Activated CD8-positive, alpha-beta T cell treated with anti-CD3 and anti-CD28 coated beads for 36 hours (primary cell): Measurements from ENCODE around the gene FMN1. TPM values are rescaled to one million over a fixed set of nuclear protein-coding genes. Genes with fewer than 3 reads are reported as not detected.

Experiments used
- ATAC-seq: fragments of 200-7000 bp; cut with Tn5 transposase; one replicate; pipeline ENCODE4 v1.10.0; 2021; ENCODE audit warnings: mild to moderate bottlenecking, moderate library complexity
- CTCF ChIA-PET: fragments of 350-600 bp; sonication (Branson Sonifier 250); formaldehyde crosslinking; loops from one replicate; lab custom pipeline; 2021; ENCODE audit warnings: antibody characterized with exemption; lab: Charles Lee
- POLR2A ChIA-PET: fragments of 350-600 bp; sonication (Branson Sonifier 250); formaldehyde crosslinking; loops from one replicate; lab custom pipeline; 2021; ENCODE audit warnings: antibody characterized with exemption; lab: Charles Lee
- DNase-seq: peaks from one replicate; pipeline ENCODE4 v3.0.0-alpha.2; 2020
- H3K27ac Mint-ChIP-seq: one replicate; pipeline ENCODE4 v1.8.0; 2021; ENCODE audit warnings: mild to moderate bottlenecking, mixed read lengths
- H3K27me3 Mint-ChIP-seq: one replicate; pipeline ENCODE4 v1.8.0; 2021; ENCODE audit warnings: mixed read lengths
- H3K36me3 Mint-ChIP-seq: one replicate; pipeline ENCODE4 v1.8.0; 2021; ENCODE audit warnings: low read depth, mixed read lengths
- H3K4me1 Mint-ChIP-seq: one replicate; pipeline ENCODE4 v1.8.0; 2021; ENCODE audit warnings: low read depth, mixed read lengths
- H3K4me3 Mint-ChIP-seq: one replicate; pipeline ENCODE4 v1.8.0; 2021; ENCODE audit warnings: mild to moderate bottlenecking, moderate library complexity, mixed read lengths
- H3K9me3 Mint-ChIP-seq: one replicate; pipeline ENCODE4 v1.8.0; 2021; ENCODE audit warnings: mixed read lengths
- intact Hi-C: fragments of 100-400 bp; cut with micrococcal nuclease; formaldehyde crosslinking; loops from one replicate; pipeline ENCODE4 v1.10.0; 2022
- total RNA-seq, 2 experiments: library from RNA; stranded (reverse); gene quantifications; one replicate each; pipeline ENCODE4 v1.2.3, GENCODE V29; 2021
- TF ChIP-seq, protein P1 (sequence below): fragments of 200-600 bp; IDR thresholded peaks from one replicate; pipeline ENCODE4 v1.8.0; 2022; ENCODE audit warnings: antibody characterized with exemption, mild to moderate bottlenecking

The FMN1 gene
- total RNA-seq, 2 experiments from 2014 or later: 0.07 TPM; not detected in 1

- POLR2A ChIA-PET: no interaction called here
- TF ChIP-seq, protein P1, sequence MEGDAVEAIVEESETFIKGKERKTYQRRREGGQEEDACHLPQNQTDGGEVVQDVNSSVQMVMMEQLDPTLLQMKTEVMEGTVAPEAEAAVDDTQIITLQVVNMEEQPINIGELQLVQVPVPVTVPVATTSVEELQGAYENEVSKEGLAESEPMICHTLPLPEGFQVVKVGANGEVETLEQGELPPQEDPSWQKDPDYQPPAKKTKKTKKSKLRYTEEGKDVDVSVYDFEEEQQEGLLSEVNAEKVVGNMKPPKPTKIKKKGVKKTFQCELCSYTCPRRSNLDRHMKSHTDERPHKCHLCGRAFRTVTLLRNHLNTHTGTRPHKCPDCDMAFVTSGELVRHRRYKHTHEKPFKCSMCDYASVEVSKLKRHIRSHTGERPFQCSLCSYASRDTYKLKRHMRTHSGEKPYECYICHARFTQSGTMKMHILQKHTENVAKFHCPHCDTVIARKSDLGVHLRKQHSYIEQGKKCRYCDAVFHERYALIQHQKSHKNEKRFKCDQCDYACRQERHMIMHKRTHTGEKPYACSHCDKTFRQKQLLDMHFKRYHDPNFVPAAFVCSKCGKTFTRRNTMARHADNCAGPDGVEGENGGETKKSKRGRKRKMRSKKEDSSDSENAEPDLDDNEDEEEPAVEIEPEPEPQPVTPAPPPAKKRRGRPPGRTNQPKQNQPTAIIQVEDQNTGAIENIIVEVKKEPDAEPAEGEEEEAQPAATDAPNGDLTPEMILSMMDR: no peak
- no peaks in the 10 kb centered on the region for H3K9me3 Mint-ChIP-seq
- no peak overlapping the region for H3K27ac Mint-ChIP-seq
- H3K4me3 Mint-ChIP-seq: no peak overlapping the region
- intact Hi-C loops: no loop called here
- DNase-seq: no peak
- H3K4me1 Mint-ChIP-seq: no peaks in the 10 kb centered on the region
- ATAC-seq: no peak
- peaks cover 4% of the 10 kb centered on the region for H3K27me3 Mint-ChIP-seq
- H3K36me3 Mint-ChIP-seq: no peaks in the 10 kb centered on the region
- CTCF ChIA-PET: interaction anchor here (1.0 to 3.6 kb wide), 11 partner anchors 9 to 181 kb away, joined by 3 to 16 read pairs (median 5); no protein-coding TSS in a partner anchor
Measured at GRCh38 chr15:32843219-32843815, 351.2 kb downstream of the FMN1 start.

- CTCF ChIA-PET: interaction anchor here (3.6 kb wide), 1 partner anchor 180 kb away, joined by 16 read pairs; no protein-coding TSS in a partner anchor
- no peak for ATAC-seq
- Mint-ChIP-seq H3K27me3 (peaks cover 4% of the 10 kb centered on the region), H3K4me3 (no peak overlapping the region), H3K27ac (no peak overlapping the region), H3K9me3 (no peaks in the 10 kb centered on the region), H3K36me3 (no peaks in the 10 kb centered on the region), H3K4me1 (no peaks in the 10 kb centered on the region)
- TF ChIP-seq, protein P1: no peak
- intact Hi-C loops: no loop called here
- DNase-seq: no peak
- POLR2A ChIA-PET: no interaction called here
Measured at GRCh38 chr15:32842081-32842480, 352.4 kb downstream of the FMN1 start.

GRCh38 chr15:32840507-32841245, 353.8 kb downstream of the FMN1 start:
- no peak for ATAC-seq
- Mint-ChIP-seq H3K27me3 (peaks cover 4% of the 10 kb centered on the region), H3K4me1 (no peaks in the 10 kb centered on the region), H3K4me3 (no peak overlapping the region), H3K9me3 (no peaks in the 10 kb centered on the region), H3K36me3 (no peaks in the 10 kb centered on the region), H3K27ac (no peak overlapping the region)
- ChIA-PET CTCF (no interaction called here), POLR2A (interaction anchor here (1.1 kb wide), 1 partner anchor 11 kb away, joined by 3 read pairs; no protein-coding TSS in a partner anchor)
- TF ChIP-seq, protein P1: no peak
- DNase-seq: no peak
- intact Hi-C loops: no loop called here

DNA sequence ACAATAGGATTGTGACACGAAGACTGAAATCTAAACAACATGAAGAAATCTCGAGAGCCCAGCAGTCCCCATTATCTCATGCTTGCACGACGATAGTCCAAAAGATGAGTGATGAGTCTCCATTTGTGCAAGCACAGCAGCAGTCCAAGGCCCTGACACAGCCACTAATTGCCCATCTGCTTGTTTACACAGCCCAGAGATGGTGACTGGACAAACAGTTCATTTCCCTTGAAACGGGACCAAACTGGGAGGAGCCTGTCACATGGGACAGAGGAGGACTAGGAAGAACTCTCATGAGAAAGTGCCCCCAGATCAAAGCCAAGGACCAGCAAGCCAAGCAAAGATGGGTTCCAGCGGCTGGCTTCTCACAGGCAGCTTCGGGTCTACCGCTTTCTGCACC, 355.7 kb downstream of the FMN1 start:
- POLR2A ChIA-PET: no interaction called here
- intact Hi-C loops: no loop called here
- no peak overlapping the region for H3K27ac Mint-ChIP-seq
- H3K9me3 Mint-ChIP-seq: no peaks in the 10 kb centered on the region
- DNase-seq: no peak
- ATAC-seq: no peak
- peaks cover 2% of the 10 kb centered on the region for H3K27me3 Mint-ChIP-seq
- CTCF ChIA-PET: no interaction called here
- no peaks in the 10 kb centered on the region for H3K36me3 Mint-ChIP-seq
- TF ChIP-seq, protein P1: no peak
- H3K4me1 Mint-ChIP-seq: no peaks in the 10 kb centered on the region
- no peak overlapping the region for H3K4me3 Mint-ChIP-seq

GRCh38 chr15:32838338-32838737, 356.2 kb downstream of the FMN1 start:
- TF ChIP-seq, protein P1: no peak

More at GRCh38 chr15:32838338-32838737, 356.2 kb downstream of the FMN1 start:
- no peak overlapping the region for H3K27ac Mint-ChIP-seq
- H3K27me3 Mint-ChIP-seq: peaks cover 2% of the 10 kb centered on the region
- no peaks in the 10 kb centered on the region for H3K36me3 Mint-ChIP-seq
- ChIA-PET POLR2A (no interaction called here), CTCF (interaction anchor here (0.6 kb wide), 1 partner anchor 278 kb away, joined by 3 read pairs; no protein-coding TSS in a partner anchor)
- intact Hi-C loops: no loop called here
- no peak overlapping the region for H3K4me3 Mint-ChIP-seq
- no peaks in the 10 kb centered on the region for H3K9me3 Mint-ChIP-seq
- no peaks in the 10 kb centered on the region for H3K4me1 Mint-ChIP-seq
- no peak for ATAC-seq
- no peak for DNase-seq
